Upper lobe of left lung (tissue), 4 donors: ENCODE measurements around the gene ACSL5.
"Not testable (repeated sequence)": the region's sequence is repeated elsewhere in the genome, so short reads cannot be mapped to it uniquely, and the experiment has no call there.

Experiments used
- CTCF ChIP-seq, 6 experiments: fragments of 450-650 bp in 4 of 6; fragments of 200-600 bp in 2 of 6; sonication (generic) in 2 of 6; IDR thresholded peaks; one replicate each; pipeline ENCODE4 v1.5.1; 2016 to 2019; ENCODE audit warnings: antibody characterized with exemption in 6 of 6
- EP300 ChIP-seq, 4 donors: sonication (generic); formaldehyde crosslinking; IDR thresholded peaks; one replicate each; pipeline ENCODE4 v1.5.1; 2017; ENCODE audit warnings: antibody characterized with exemption in 4 of 4, control low read depth in 2 of 4
- POLR2A ChIP-seq, 4 donors: fragments of 450-650 bp; IDR thresholded peaks; one replicate each; pipeline ENCODE4 v1.5.1; 2016 to 2017; ENCODE audit warnings: antibody characterized with exemption in 4 of 4, mild to moderate bottlenecking in 2 of 4
- POLR2AphosphoS5 ChIP-seq, 2 donors: sonication (generic); formaldehyde crosslinking; IDR thresholded peaks; one replicate each; pipeline ENCODE4 v1.5.1; 2017; ENCODE audit warnings: antibody characterized with exemption in 2 of 2

GRCh38 chr10:112371326-112371725, 2.6 kb upstream of the ACSL5 start:
- TF ChIP-seq CTCF, POLR2AphosphoS5, POLR2A, EP300 (IDR thresholded peaks at IDR 0.05): not testable (repeated sequence)
